ENCODE results near the gene ZNF277.
"Not testable (repeated sequence)": the region's sequence is repeated elsewhere in the genome, so short reads cannot be mapped to it uniquely, and the experiment has no call there.

ZNF277 gene

DNA sequence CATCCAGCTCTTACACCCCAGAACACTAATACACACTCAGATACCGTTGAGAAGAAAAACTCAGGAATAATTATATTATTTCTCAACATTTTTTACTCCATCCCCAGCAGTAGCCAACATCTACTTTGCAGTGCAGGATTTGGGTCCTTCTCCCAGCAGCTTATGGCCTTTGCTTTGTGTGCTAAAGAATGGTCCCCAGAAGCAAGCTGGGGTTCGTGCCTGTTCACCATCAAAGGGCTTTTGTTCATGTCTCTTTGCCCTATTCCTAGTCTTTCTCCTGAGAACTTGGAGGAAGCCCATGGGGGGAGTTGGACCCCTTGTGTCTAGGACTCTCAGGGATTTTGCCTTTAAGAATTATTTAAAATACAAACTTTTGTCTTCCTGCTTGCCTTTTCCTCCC, 100.4 kb downstream of the ZNF277 start:
- TF ChIP-seq, protein P1, sequence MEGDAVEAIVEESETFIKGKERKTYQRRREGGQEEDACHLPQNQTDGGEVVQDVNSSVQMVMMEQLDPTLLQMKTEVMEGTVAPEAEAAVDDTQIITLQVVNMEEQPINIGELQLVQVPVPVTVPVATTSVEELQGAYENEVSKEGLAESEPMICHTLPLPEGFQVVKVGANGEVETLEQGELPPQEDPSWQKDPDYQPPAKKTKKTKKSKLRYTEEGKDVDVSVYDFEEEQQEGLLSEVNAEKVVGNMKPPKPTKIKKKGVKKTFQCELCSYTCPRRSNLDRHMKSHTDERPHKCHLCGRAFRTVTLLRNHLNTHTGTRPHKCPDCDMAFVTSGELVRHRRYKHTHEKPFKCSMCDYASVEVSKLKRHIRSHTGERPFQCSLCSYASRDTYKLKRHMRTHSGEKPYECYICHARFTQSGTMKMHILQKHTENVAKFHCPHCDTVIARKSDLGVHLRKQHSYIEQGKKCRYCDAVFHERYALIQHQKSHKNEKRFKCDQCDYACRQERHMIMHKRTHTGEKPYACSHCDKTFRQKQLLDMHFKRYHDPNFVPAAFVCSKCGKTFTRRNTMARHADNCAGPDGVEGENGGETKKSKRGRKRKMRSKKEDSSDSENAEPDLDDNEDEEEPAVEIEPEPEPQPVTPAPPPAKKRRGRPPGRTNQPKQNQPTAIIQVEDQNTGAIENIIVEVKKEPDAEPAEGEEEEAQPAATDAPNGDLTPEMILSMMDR (IDR thresholded peaks at IDR 0.05; ENCODE audit: low read depth, low read length) = no peak
- no peak overlapping the region for H3K4me3 ChIP-seq (ENCODE audit: low read depth, low read length)

DNA sequence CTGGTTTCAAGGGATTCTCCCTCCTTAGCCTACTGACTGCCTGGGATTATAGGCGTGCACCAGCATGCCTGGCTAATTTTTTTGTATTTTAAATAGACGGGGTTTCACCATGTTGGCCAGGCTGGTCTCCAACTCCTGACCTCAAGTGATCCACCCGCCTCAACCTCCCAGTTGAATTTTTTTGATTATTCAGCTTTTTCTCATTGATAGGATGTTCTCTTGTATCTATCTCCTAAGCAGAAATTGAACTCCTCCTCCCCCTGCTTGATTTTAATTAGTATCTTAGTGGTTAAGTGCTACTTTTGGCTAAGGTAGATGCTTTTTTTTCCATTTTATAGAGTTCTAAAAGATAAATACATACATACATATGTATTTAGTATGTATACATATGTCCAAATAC, 101.0 kb downstream of the ZNF277 start:
- TF ChIP-seq, protein P1 (IDR thresholded peaks at IDR 0.05; ENCODE audit: low read depth, low read length) = no peak

GRCh38 chr7:112308974-112309373, 102.5 kb downstream of the ZNF277 start:
- no peak overlapping the region for H3K4me3 ChIP-seq (ENCODE audit: low read depth, low read length)
- TF ChIP-seq, protein P1 (IDR thresholded peaks at IDR 0.05; ENCODE audit: low read depth, low read length) = no peak

More for the DNA sequence above, 101.0 kb downstream of the ZNF277 start:
- no peak overlapping the region for H3K4me3 ChIP-seq (ENCODE audit: low read depth, low read length)

- not testable (repeated sequence) for H3K4me3 ChIP-seq (ENCODE audit: low read depth, low read length)
Measured at GRCh38 chr7:112316803-112317202, 110.3 kb downstream of the ZNF277 start.

DNA sequence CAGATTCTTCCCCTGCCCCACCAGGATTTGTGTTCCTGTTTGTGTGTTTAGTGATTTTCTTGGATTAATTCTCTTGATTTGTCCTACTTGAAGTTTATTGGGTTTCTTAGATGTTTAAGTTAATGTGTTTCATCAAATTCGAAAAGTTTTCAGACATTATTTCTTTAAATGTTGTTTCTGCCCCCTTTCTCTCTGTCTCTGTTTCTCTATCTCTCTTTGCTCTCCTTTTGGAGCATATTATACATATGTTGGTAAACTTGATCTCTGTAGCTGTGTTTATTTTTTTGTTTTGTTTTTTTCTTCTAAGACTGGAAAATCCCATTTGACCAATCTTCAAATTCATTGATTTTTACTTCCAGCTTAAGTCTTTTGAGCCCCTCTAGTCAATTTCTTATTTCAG, 115.6 kb downstream of the ZNF277 start:
- no peak overlapping the region for H3K4me3 ChIP-seq (ENCODE audit: low read depth, low read length)
- TF ChIP-seq, protein P1 (IDR thresholded peaks at IDR 0.05; ENCODE audit: low read depth, low read length) = no peak

GRCh38 chr7:112327566-112327965, 121.1 kb downstream of the ZNF277 start:
- TF ChIP-seq, protein P1 (IDR thresholded peaks at IDR 0.05; ENCODE audit: low read depth, low read length) = no peak
- no peak overlapping the region for H3K4me3 ChIP-seq (ENCODE audit: low read depth, low read length)

DNA sequence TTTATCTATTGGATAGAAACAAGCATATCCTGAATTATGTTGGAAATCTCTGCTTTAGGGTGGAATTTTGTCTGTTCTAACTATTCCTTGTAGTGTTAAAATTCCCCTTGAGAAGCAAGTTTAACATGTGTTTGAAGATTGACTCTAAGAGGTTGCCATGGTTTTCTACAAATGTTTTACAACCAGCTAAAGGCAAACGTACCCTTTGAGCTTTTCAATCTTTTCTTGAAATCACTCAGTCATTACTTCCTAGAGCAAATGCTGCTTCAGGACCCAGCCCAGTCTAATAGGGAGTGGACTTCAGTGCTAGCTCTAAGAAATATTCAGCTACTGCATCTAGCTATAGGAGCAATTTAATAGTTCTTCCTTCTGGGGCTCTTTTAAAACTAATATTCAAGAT, 125.0 kb downstream of the ZNF277 start:
- no peak overlapping the region for H3K4me3 ChIP-seq (ENCODE audit: low read depth, low read length)
- TF ChIP-seq, protein P1 (IDR thresholded peaks at IDR 0.05; ENCODE audit: low read depth, low read length) = no peak

DNA sequence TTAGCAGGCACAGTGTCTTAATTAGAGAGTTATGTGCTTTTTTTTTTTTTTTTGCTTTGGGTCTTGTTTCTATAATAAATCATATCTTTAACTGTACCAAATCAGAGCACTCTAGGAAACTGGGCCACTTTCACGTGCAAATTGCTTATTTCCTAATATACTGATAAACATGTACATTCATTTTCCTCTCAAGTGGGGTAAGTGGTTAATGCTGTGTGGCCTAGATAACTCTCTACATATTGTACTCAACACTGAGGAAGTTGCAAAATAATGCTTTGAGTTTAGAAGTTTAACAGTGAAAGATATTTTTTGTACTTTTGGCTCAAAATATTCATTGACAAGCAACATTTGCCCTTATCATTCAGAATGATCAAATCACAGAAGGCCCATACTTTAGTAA, 127.9 kb downstream of the ZNF277 start:
- TF ChIP-seq, protein P1 (IDR thresholded peaks at IDR 0.05; ENCODE audit: low read depth, low read length) = no peak
- no peak overlapping the region for H3K4me3 ChIP-seq (ENCODE audit: low read depth, low read length)

All from WI38 (cell line).